T-cell (primary cell): ENCODE measurements around the gene NT5C3B. TPM values are rescaled to one million over a fixed set of nuclear protein-coding genes. Genes with fewer than 3 reads are reported as not detected.
A peak's percentile ranks its signal among the peaks of the same experiment; 100 is the strongest.

ENCODE experiments used
- ATAC-seq, 4 experiments: fragments of 200-7000 bp in 3 of 4; fragments of 150-1000 bp in 1 of 4; cut with Tn5 transposase; replicated peaks in 1 of 4; 1 replicate in 3 of 4; 2 replicates in 1 of 4; pipeline ENCODE4 v1.10.0; 2021; ENCODE audit warnings: moderate library complexity in 3 of 4, mild to moderate bottlenecking in 2 of 4, moderate number of reproducible peaks in 1 of 4
- CTCF ChIA-PET, 2 donors: fragments of 300-600 bp; sonication (Branson Sonifier 250); formaldehyde crosslinking; loops; one replicate each; lab custom pipeline; 2022; ENCODE audit warnings: antibody characterized with exemption in 2 of 2; lab: Charles Lee
- POLR2A ChIA-PET, 2 donors: fragments of 300-600 bp; sonication (Branson Sonifier 250); formaldehyde crosslinking; loops; one replicate each; lab custom pipeline; 2022; ENCODE audit warnings: antibody characterized with exemption in 2 of 2; lab: Charles Lee
- DNase-seq, 35 experiments: peaks; one replicate each; pipeline versions ENCODE4 v3.0.0 to v3.0.0-alpha.2; 2013 to 2023
- H3K27ac ChIP-seq: one replicate; pipeline ENCODE4 v1.5.1; 2013; ENCODE audit warnings: low read length
- H3K27me3 ChIP-seq, 2 experiments: replicated peaks in 1 of 2; 1 replicate in 1 of 2; 2 replicates in 1 of 2; pipeline versions ENCODE4 v1.6.1 to v1.7.0; 2013; ENCODE audit warnings: low read length in 1 of 2, mixed read lengths in 1 of 2; ENCODE audit not compliant: control insufficient read depth in 2 of 2, insufficient read depth in 2 of 2; ENCODE audit errors: extremely low read depth in 1 of 2
- H3K36me3 ChIP-seq, 2 donors: 1 replicate in 1 of 2; 2 replicates in 1 of 2; pipeline versions ENCODE4 v1.6.1 to v1.7.0; 2013; ENCODE audit warnings: low read length in 1 of 2; ENCODE audit not compliant: control insufficient read depth in 2 of 2, insufficient read depth in 1 of 2; ENCODE audit errors: extremely low read depth in 1 of 2
- H3K4me1 ChIP-seq, 2 experiments: 1 replicate in 1 of 2; 2 replicates in 1 of 2; pipeline versions ENCODE4 v1.6.1 to v1.7.0; 2013; ENCODE audit warnings: low read length in 2 of 2, mixed read lengths in 1 of 2; ENCODE audit not compliant: insufficient read depth in 2 of 2, control insufficient read depth in 1 of 2; ENCODE audit errors: extremely low read depth in 1 of 2
- H3K4me3 ChIP-seq, 2 donors: 1 replicate in 1 of 2; 2 replicates in 1 of 2; pipeline versions ENCODE4 v1.5.1 to v1.7.0; 2013; ENCODE audit warnings: mild to moderate bottlenecking in 2 of 2, low read length in 1 of 2, moderate library complexity in 1 of 2; ENCODE audit not compliant: control insufficient read depth in 1 of 2; ENCODE audit errors: extremely low read depth in 1 of 2
- H3K9me3 ChIP-seq: 2 replicates; pipeline ENCODE4 v1.7.0; 2013
- H3K27ac Mint-ChIP-seq, 2 donors: one replicate each; pipeline ENCODE4 v1.8.0; 2020 to 2021; ENCODE audit warnings: mild to moderate bottlenecking in 2 of 2, mixed read lengths in 2 of 2
- H3K27me3 Mint-ChIP-seq, 2 donors: one replicate each; pipeline ENCODE4 v1.8.0; 2021 to 2022; ENCODE audit warnings: mixed read lengths in 2 of 2
- H3K36me3 Mint-ChIP-seq: one replicate; pipeline ENCODE4 v1.8.0; 2021; ENCODE audit warnings: mixed read lengths
- H3K4me1 Mint-ChIP-seq, 3 donors: one replicate each; pipeline ENCODE4 v1.8.0; 2020 to 2022; ENCODE audit warnings: mixed read lengths in 3 of 3, mild to moderate bottlenecking in 1 of 3
- H3K4me3 Mint-ChIP-seq, 3 donors: one replicate each; pipeline ENCODE4 v1.8.0; 2020 to 2022; ENCODE audit warnings: mild to moderate bottlenecking in 3 of 3, mixed read lengths in 3 of 3, moderate library complexity in 3 of 3
- H3K9me3 Mint-ChIP-seq, 3 donors: one replicate each; pipeline ENCODE4 v1.8.0; 2020 to 2022; ENCODE audit warnings: mixed read lengths in 3 of 3
- WGBS: methylation state at CpG from one replicate; pipeline ENCODE4 v1.1.5; 2013; ENCODE audit warnings: missing lambda C conversion rate; ENCODE audit not compliant: insufficient coverage; 5-methylcytosine and 5-hydroxymethylcytosine counted together
- total RNA-seq, 35 experiments: library from RNA in 6 of 35; stranded (reverse) in 6 of 35; fragments of 120-200 nt in 1 of 35; gene quantifications; one replicate each; pipeline versions ENCODE4 v1.2.1 to v1.2.4 and lab custom pipeline; 2013 to 2026

The NT5C3B gene
- total RNA-seq, 5 donors from 2014 or later (not counting 1 experiment from before 2014, with no cell fraction given), result 25.4 to 43.0 (median 33.4) TPM

GRCh38 chr17:41806685-41807445 is 29.2 kb downstream of the NT5C3B start:
- Histone ChIP-seq H3K4me1 (peaks cover 0 to 22% of the 10 kb centered on the region in 2 experiments), H3K4me3 (no peak overlapping the region), H3K27me3 (peaks cover 0 to 15% of the 10 kb centered on the region in 2 experiments), H3K27ac (no peak overlapping the region), H3K36me3 (no peaks in the 10 kb centered on the region), H3K9me3 (no peaks in the 10 kb centered on the region)
- no peak for DNase-seq
- peaks cover 3% of the 10 kb centered on the region for H3K36me3 Mint-ChIP-seq
- H3K4me3 Mint-ChIP-seq, result no peak overlapping the region
- no peak for ATAC-seq
- H3K27me3 Mint-ChIP-seq, result no peaks in the 10 kb centered on the region
- no peak overlapping the region for H3K27ac Mint-ChIP-seq
- peaks cover 15 to 17% (median 15%) of the 10 kb centered on the region in 3 donors for H3K4me1 Mint-ChIP-seq
- 70% methylated on average over 4 of the region's 8 CpGs for WGBS
- CTCF ChIA-PET, result interaction anchor here in 1 of 2 donors (0.6 kb wide), 1 partner anchor 1413 kb away, joined by 3 read pairs; no protein-coding TSS in a partner anchor
- POLR2A ChIA-PET, result no interaction called here
- no peaks in the 10 kb centered on the region for H3K9me3 Mint-ChIP-seq

- Histone ChIP-seq H3K4me3 (no peak overlapping the region), H3K9me3 (no peaks in the 10 kb centered on the region), H3K36me3 (no peaks in the 10 kb centered on the region), H3K4me1 (peaks cover 2 to 18% of the 10 kb centered on the region in 2 experiments), H3K27ac (no peak overlapping the region), H3K27me3 (peaks cover 0 to 14% of the 10 kb centered on the region in 2 experiments)
- Mint-ChIP-seq H3K27ac (no peak overlapping the region), H3K36me3 (no peaks in the 10 kb centered on the region), H3K9me3 (no peaks in the 10 kb centered on the region), H3K4me1 (peaks cover 4 to 8% (median 4%) of the 10 kb centered on the region in 3 donors), H3K27me3 (peaks cover 0 to 4% of the 10 kb centered on the region in 2 donors), H3K4me3 (no peak overlapping the region)
- WGBS, result 71% methylated on average over 19 of the region's 24 CpGs
- CTCF ChIA-PET, result interaction anchor here in 1 of 2 donors (1.3 kb wide), 1 partner anchor 8 kb away, joined by 4 read pairs; the partner anchor contains the start of gene P3H4
- ATAC-seq, result no peak
- POLR2A ChIA-PET, result interaction anchor here in 1 of 2 donors (0.7 kb wide), 1 partner anchor 10 kb away, joined by 7 read pairs; the partner anchor contains the start of gene FKBP10
- no peak for DNase-seq
Measured at GRCh38 chr17:41803049-41804020, 32.7 kb downstream of the NT5C3B start.

GRCh38 chr17:41801374-41802271 is 34.4 kb downstream of the NT5C3B start:
- Histone ChIP-seq H3K9me3 (no peaks in the 10 kb centered on the region), H3K27ac (no peak overlapping the region), H3K36me3 (no peaks in the 10 kb centered on the region), H3K4me3 (no peak overlapping the region), H3K27me3 (peaks cover 0 to 16% of the 10 kb centered on the region in 2 experiments), H3K4me1 (peaks cover 2 to 18% of the 10 kb centered on the region in 2 experiments)
- Mint-ChIP-seq H3K4me1 (peaks cover 4 to 8% (median 4%) of the 10 kb centered on the region in 3 donors), H3K36me3 (no peaks in the 10 kb centered on the region), H3K4me3 (no peak overlapping the region), H3K27me3 (peaks cover 0 to 4% of the 10 kb centered on the region in 2 donors), H3K27ac (no peak overlapping the region), H3K9me3 (no peaks in the 10 kb centered on the region)
- ChIA-PET CTCF (interaction anchor here (0.6 to 1.5 kb wide), 8 partner anchors 10 to 986 kb away, joined by 3 to 8 read pairs (median 4); partner anchors contain the start of gene P3H4 (in 1 of the 2)), POLR2A (interaction anchor here in 1 of 2 donors (0.6 kb wide), 1 partner anchor 8 kb away, joined by 3 read pairs; no protein-coding TSS in a partner anchor)
- WGBS, result 43% methylated on average over 7 of the region's 14 CpGs
- ATAC-seq, result peak; percentile 79 to 88 (median 86)
- DNase-seq, result peak; percentile 28 to 85 (median 66)

GRCh38 chr17:41800601-41801373 is 35.2 kb downstream of the NT5C3B start:
- Mint-ChIP-seq H3K9me3 (no peaks in the 10 kb centered on the region), H3K4me3 (no peak overlapping the region), H3K36me3 (no peaks in the 10 kb centered on the region), H3K4me1 (peaks cover 4 to 8% (median 4%) of the 10 kb centered on the region in 3 donors), H3K27ac (no peak overlapping the region), H3K27me3 (peaks cover 0 to 4% of the 10 kb centered on the region in 2 donors)
- Histone ChIP-seq H3K27ac (no peak overlapping the region), H3K4me1 (peaks cover 2 to 18% of the 10 kb centered on the region in 2 experiments), H3K36me3 (no peaks in the 10 kb centered on the region), H3K27me3 (peaks cover 0 to 16% of the 10 kb centered on the region in 2 experiments), H3K9me3 (no peaks in the 10 kb centered on the region), H3K4me3 (no peak overlapping the region)
- ChIA-PET POLR2A (no interaction called here), CTCF (interaction anchor here (0.6 to 1.5 kb wide), 6 partner anchors 20 to 310 kb away, joined by 3 to 8 read pairs (median 5); no protein-coding TSS in a partner anchor)
- peak in 1 of 4 experiments; percentile 14 for ATAC-seq
- 87% methylated on average over 7 of the region's 18 CpGs for WGBS
- peak in 2 of 35 experiments; percentile 22 to 49 for DNase-seq

GRCh38 chr17:41799366-41799765 is 36.7 kb downstream of the NT5C3B start:
- Mint-ChIP-seq H3K4me3 (no peak overlapping the region), H3K36me3 (no peaks in the 10 kb centered on the region), H3K4me1 (peaks cover 4 to 8% (median 4%) of the 10 kb centered on the region in 3 donors), H3K27me3 (peaks cover 0 to 4% of the 10 kb centered on the region in 2 donors), H3K27ac (no peak overlapping the region), H3K9me3 (no peaks in the 10 kb centered on the region)
- no peak overlapping the region for H3K4me3 ChIP-seq
- ATAC-seq, result no peak
- no peak for DNase-seq
- no peaks in the 10 kb centered on the region for H3K36me3 ChIP-seq
- H3K9me3 ChIP-seq, result no peaks in the 10 kb centered on the region
- peaks cover 0 to 16% of the 10 kb centered on the region in 2 experiments for H3K27me3 ChIP-seq
- H3K4me1 ChIP-seq, result peaks cover 2 to 18% of the 10 kb centered on the region in 2 experiments
- ChIA-PET CTCF (interaction anchor here (0.5 to 0.7 kb wide), 4 partner anchors 12 to 30 kb away, joined by 3 to 7 read pairs (median 4); no protein-coding TSS in a partner anchor), POLR2A (interaction anchor here in 1 of 2 donors (0.5 to 0.7 kb wide), 2 partner anchors 62 to 70 kb away, joined by 3 to 7 read pairs; no protein-coding TSS in a partner anchor)
- no peak overlapping the region for H3K27ac ChIP-seq
- 97% methylated on average over 5 of the region's 8 CpGs for WGBS
